Fibroblast of pulmonary artery (primary cell): ENCODE data around the gene PTDSS2.

ENCODE experiments used
- DNase-seq: peaks from one replicate; pipeline ENCODE4 v3.0.0-alpha.2; 2010; ENCODE audit warnings: low read depth
- H3K4me3 ChIP-seq: replicated peaks from 2 replicates; pipeline ENCODE4 v1.5.1; 2011; ENCODE audit warnings: low read depth, mild to moderate bottlenecking, control low read depth, low read length, moderate library complexity
- TF ChIP-seq, protein P1 (sequence below): IDR thresholded peaks from 2 replicates; pipeline ENCODE4 v1.5.1; 2011; ENCODE audit warnings: mild to moderate bottlenecking, control low read depth, low read length, inconsistent platforms; ENCODE audit errors: missing control alignments

Gene PTDSS2

DNA sequence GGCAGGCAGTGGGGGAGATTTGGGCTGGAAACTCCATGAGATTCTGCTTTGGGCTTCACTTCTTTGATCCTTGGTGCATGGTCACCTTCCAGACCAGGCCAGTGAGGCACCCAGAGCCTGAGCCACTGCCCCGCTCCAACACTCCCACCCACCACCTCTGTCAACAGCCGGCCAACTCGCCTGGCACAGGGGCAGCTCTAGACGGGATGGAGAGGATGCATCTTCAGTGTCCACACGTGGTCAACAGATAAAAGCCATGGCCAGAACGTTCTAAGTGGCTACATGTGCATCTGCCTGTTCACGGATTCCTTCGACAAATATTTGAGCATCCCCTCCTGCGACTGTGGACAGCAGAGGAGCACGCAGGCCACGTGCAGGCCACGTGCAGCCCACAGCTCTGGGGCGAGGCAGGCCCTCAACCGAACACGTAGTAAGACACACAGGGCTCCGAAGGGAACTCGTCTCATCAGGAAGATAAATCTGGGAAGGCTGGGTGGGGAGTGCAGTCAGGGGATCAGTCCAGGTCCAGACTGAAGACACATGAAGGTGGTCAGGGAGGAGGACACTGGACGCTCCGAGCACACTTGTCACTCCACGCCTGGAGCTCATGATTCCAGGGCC lies 88.5 kb downstream of the PTDSS2 start:
- no peak for DNase-seq
- no peak overlapping the region for H3K4me3 ChIP-seq
- TF ChIP-seq, protein P1, sequence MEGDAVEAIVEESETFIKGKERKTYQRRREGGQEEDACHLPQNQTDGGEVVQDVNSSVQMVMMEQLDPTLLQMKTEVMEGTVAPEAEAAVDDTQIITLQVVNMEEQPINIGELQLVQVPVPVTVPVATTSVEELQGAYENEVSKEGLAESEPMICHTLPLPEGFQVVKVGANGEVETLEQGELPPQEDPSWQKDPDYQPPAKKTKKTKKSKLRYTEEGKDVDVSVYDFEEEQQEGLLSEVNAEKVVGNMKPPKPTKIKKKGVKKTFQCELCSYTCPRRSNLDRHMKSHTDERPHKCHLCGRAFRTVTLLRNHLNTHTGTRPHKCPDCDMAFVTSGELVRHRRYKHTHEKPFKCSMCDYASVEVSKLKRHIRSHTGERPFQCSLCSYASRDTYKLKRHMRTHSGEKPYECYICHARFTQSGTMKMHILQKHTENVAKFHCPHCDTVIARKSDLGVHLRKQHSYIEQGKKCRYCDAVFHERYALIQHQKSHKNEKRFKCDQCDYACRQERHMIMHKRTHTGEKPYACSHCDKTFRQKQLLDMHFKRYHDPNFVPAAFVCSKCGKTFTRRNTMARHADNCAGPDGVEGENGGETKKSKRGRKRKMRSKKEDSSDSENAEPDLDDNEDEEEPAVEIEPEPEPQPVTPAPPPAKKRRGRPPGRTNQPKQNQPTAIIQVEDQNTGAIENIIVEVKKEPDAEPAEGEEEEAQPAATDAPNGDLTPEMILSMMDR: no peak

DNA sequence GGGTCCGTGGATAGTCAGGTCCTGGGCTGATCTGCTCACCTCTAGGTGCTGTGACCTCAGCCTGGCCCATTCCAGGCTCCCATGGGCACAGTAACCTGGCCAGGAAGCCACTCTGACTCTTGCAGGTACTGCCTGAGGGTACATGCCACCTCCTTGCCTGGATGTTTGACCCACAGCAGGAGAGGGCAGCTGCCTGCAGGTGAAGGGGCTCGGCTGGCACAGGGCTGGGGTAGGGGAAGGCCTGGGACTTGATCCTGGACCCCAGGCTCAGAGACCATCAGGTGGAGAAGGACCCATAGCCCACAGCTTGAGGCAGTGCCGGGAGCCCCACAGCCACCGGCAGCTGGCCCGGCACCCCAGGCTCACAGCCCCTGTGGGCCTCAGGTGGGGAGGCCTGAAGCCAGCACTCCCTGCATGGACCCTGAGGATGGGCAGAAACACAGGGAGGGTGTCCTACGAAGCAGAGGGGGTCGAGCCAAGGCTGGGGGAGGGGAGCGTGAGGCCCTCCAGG lies 89.9 kb downstream of the PTDSS2 start:
- TF ChIP-seq, protein P1: no peak
- H3K4me3 ChIP-seq: no peak overlapping the region
- no peak for DNase-seq
